ENCODE results near the gene RELN. TPM values are rescaled to one million over a fixed set of nuclear protein-coding genes. Genes with fewer than 3 reads are reported as not detected.
A peak's percentile ranks its signal among the peaks of the same experiment; 100 is the strongest.

The RELN gene
- total and polyA plus RNA-seq, 9 of the 15 experiments (the other 6 are each of a cell fraction or from before 2014, with no cell fraction given) = 12.9 to 43.2 (median 18.1) TPM

DNA sequence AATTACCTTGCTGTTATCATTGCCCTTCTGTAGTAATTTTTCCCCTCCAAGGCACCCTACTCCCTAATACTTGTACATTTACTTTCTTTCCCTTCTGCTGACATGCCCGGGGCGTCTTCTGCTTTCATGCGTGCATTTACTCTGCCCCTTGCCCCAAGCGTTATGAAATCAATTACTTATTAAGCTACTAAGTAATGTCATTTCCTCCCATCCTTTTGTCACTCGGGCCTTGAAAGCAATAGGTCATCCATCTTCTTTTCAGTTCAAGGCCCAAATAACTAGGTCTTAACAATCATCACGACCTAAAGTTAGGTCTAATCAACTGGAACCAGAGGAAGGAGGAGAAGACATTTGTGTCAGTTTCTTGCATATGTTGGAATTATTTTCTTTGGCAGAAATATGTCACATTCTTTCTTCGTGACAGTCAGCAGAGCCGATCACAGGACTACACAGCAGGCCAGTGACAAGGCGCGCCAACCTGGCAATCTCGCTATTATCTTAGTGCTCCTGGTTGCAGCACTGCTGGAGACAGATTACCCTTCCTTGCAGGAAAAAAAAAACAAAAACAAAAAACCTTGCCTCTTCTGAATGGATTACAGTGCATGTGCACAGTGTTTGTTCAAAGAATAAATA lies 179.2 kb downstream of the RELN start (continued):
- TF ChIP-seq MCM2 (IDR thresholded peaks at IDR 0.05; ENCODE audit: low read depth) (no peak), CHAMP1 (IDR thresholded peaks at IDR 0.05) (peak; percentile 77; the same call in 1 of the 2 replicates), NCOR1 (IDR thresholded peaks at IDR 0.05) (peak; percentile 94), ZNF384 (IDR thresholded peaks at IDR 0.05; ENCODE audit: low read depth, low read length) (peak; percentile 96), SUPT5H (IDR thresholded peaks at IDR 0.05) (no peak)
- TF ChIP-seq, protein P1, sequence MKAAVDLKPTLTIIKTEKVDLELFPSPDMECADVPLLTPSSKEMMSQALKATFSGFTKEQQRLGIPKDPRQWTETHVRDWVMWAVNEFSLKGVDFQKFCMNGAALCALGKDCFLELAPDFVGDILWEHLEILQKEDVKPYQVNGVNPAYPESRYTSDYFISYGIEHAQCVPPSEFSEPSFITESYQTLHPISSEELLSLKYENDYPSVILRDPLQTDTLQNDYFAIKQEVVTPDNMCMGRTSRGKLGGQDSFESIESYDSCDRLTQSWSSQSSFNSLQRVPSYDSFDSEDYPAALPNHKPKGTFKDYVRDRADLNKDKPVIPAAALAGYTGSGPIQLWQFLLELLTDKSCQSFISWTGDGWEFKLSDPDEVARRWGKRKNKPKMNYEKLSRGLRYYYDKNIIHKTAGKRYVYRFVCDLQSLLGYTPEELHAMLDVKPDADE (conservative IDR thresholded peaks at IDR 0.05; ENCODE audit: control insufficient read depth, low read depth, low read length) = no peak; the same call in 1 of the 2 replicates
- TF ChIP-seq, protein P2, sequence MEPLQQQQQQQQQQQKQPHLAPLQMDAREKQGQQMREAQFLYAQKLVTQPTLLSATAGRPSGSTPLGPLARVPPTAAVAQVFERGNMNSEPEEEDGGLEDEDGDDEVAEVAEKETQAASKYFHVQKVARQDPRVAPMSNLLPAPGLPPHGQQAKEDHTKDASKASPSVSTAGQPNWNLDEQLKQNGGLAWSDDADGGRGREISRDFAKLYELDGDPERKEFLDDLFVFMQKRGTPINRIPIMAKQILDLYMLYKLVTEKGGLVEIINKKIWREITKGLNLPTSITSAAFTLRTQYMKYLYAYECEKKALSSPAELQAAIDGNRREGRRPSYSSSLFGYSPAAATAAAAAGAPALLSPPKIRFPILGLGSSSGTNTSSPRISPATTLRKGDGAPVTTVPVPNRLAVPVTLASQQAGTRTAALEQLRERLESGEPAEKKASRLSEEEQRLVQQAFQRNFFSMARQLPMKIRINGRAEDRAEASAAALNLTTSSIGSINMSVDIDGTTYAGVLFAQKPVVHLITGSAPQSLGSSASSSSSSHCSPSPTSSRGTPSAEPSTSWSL (CRISPR knock-in tag; IDR thresholded peaks at IDR 0.05; ENCODE audit: borderline replicate concordance) = 0 out of 2 replicates have a peak, but pooled peaks have one; percentile 16
